NCI-H2227 treated with DMSO at 0.1 percent for 48 hours (cell line): ENCODE results near the gene KCTD16.

ENCODE experiments used
- DNase-seq: peaks from one replicate; lab custom pipeline; 2025; lab: John Stamatoyannopoulos, UW

Gene KCTD16

DNA sequence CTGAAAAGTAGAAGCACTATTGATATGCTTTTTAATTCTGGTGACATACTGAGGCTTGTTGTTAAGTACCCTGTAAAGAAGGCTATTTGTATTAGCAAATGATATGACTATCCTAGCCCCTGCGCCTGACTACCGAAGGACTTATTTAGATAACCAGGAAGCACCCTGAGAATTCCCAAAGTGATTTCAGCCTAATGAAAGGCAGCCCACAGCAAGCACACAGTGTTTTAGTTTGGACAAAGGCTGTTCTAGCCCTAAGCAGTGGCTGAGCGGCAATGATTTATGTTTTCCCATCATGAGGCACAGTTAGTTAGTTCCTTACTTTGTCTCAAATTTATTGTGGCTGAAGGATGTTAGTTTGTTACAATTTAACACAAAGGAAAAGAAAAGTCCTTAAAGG is 235.3 kb downstream of the KCTD16 start:
- no peak for DNase-seq

GRCh38 chr5:144406442-144406841 is 235.8 kb downstream of the KCTD16 start:
- no peak for DNase-seq

DNA sequence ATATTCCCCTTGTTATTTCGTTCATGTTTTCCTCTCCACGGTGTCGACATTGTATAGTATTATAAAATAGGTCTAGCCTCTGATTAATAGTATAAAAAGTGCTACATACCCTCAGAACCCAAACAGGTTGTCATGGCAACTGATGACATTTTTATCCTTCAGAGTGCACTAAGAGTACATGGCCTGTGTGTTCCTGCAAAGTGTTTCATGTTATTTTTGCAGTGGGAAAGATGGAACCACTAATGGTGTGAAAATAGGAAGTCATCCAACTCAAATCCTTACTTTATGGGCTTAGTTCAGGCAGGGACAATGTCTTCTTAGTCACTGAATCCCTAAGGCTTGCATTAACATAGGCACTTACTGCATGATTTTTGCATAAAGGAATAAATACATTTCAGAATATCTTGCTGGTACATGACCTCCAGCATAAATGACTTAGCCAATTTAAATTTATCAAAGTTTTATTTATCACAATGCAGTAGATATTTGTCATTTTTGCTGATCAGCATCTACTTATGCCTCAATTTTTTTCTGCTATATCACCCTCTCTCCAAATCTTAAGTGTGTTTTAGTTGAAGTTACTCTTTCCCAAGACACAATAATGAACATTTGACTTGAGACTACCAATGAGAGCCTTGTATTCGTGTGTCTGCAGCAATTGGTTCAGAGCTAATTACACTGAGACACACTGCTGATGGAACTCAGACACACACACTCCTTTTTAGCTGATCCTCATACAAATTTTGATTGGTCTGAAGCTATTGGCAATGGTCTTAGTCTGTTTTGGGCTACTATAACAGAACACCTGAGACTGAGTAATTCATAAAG is 243.7 kb downstream of the KCTD16 start:
- no peak for DNase-seq

DNA sequence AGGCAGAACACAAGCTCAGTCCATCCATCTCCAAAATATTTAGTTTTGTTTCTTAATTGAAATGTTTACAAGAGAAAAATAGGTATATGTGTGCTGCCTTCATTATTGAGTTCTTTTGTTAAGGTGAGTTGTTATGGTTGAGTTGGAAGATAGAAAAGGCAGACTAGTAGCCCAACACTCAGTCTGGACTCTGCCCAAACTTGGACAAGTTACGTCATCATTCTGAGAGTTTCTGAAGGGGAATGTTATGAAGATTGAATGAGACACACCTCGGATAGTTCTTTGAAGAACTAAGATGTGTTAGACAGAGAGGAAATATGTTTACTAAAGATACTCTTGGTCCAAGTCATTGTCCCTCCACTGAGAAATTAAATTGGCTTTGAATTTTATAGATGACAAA is 245.5 kb downstream of the KCTD16 start:
- DNase-seq, result no peak

DNA sequence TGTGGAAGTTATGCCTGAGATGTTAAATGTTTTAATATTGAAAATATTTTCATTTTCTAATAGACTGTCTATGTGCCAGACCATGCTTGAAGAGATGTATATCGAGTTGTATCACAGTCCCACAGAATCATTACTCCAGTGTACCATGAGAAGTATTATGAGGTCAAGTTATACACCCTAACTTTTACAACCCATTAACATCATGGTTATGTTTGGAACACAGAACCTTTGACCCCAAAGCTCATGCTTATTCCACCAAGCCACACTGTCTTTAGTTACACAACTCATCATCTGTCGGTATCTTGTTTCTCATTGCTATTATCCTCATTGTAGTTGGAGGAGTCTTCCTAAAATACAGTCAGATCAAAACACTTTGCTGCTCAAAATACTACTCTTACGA is 248.0 kb downstream of the KCTD16 start:
- no peak for DNase-seq

GRCh38 chr5:144421411-144421810 is 250.7 kb downstream of the KCTD16 start:
- DNase-seq, result no peak

GRCh38 chr5:144422018-144422727 is 251.5 kb downstream of the KCTD16 start:
- no peak for DNase-seq

DNA sequence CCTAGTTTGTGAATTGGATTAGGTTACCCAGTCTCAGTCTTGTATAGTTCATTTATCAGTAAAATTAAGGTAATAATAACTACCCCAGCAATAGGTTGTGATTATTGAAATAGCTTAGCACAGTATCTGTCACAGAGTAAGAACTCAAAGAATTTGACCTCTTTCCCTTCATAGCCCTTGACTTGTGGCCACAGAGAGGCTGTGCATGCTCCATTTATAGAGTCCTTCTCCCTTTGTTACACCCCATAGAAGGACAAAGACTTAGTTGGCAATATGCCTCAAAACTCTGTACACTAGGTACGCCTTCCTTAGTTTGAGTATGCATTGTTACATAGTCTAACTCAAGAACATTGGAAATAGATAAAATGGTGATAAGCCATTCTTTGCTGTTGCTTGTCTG is 257.2 kb downstream of the KCTD16 start:
- no peak for DNase-seq

GRCh38 chr5:144428326-144428725 is 257.7 kb downstream of the KCTD16 start:
- no peak for DNase-seq

- no peak for DNase-seq
Measured at GRCh38 chr5:144429405-144429804, 258.7 kb downstream of the KCTD16 start.

- DNase-seq, result no peak
Measured at GRCh38 chr5:144429905-144430304, 259.2 kb downstream of the KCTD16 start.

DNA sequence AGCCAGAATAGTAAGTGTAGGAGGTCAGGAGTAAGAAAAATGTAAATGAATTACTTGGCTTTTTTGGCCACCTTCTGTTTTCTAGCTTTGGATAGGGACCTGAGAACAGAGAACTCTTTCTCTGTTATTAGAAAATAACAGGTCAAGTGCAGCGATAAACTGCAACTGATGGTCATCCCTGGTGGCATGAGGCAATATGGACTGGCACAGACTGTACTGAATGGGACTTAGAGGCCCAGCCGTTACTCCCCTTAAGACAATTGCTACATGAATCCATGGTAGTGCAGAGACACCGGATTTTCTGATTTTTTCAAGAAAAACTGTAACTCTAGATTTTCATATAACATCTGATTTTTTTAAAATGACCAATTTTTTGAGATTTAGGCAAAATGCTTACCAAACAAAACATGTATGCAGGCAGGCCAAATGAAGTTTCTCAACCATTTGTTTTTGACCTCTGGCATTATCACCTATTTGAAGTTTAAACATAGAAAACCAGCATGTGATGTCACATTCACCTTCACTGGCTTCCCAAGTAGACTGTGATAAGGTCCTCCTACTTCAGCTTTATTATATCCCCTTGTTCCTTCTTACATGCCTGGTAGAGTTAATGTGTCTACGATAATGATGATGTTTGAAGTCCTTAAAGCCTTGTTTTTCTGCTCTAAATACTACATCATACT is 262.6 kb downstream of the KCTD16 start:
- DNase-seq, result no peak

GRCh38 chr5:144433893-144434292 is 263.2 kb downstream of the KCTD16 start:
- DNase-seq, result no peak

DNA sequence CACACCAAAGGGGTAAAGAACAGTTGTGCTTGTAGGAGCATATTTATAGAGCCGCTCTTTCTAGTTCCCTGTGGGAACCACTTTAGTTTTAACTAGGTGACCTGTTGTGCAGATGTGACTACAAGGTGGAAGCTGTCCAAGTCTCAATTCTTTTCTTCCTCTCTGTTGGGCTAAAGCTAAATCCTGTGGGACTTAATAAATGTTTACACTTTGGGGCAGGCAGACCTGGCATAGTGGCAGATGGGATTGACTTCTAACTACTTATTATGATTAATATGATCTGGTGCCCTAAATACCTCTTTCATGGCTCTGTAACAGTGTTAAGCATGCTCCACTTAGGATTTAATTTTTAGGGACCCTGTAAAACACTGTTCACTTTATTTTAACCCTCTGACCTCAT is 265.3 kb downstream of the KCTD16 start:
- peak; percentile 66 for DNase-seq

- DNase-seq, result no peak
Measured at GRCh38 chr5:144438237-144438636, 267.6 kb downstream of the KCTD16 start.

- DNase-seq, result no peak
Measured at GRCh38 chr5:144448457-144448856, 277.8 kb downstream of the KCTD16 start.

DNA sequence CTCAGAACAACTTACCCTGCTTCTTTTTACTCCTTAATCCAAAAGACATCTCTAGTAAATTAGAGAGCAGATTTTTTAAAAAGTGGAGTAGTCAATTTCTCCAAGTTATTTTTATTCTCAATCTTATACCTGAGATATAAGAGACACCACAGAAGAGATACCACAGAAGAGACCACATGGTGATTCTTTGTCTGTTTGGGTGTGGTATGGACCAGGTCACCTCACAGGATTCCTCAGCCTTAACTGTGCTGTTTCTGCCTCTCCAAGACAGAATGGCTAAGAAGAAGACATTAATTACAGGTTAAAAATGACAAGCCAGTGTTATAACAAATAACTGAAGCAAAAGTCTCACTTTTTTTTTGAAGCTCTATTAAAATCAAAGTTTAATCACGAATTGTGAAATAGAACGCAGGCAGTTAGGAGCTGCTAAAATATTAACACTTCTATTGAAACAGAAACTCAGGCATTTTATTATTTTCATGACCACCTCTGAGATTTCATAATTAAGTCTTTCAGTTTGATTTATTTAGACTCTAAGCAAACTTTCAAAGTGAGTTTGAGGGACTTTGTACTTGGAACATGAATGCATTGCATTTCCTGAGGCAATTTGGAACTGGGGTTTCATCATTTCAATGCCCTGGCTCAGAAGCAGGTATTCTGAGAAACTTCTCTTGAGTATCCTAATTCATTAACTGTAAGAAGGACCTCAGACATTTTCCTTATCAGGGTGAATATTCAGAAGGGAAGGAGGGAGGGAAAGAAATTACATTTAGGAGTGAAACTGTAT is 280.7 kb downstream of the KCTD16 start:
- DNase-seq, result no peak

- DNase-seq, result no peak
Measured at GRCh38 chr5:144453753-144454152, 283.1 kb downstream of the KCTD16 start.

DNA sequence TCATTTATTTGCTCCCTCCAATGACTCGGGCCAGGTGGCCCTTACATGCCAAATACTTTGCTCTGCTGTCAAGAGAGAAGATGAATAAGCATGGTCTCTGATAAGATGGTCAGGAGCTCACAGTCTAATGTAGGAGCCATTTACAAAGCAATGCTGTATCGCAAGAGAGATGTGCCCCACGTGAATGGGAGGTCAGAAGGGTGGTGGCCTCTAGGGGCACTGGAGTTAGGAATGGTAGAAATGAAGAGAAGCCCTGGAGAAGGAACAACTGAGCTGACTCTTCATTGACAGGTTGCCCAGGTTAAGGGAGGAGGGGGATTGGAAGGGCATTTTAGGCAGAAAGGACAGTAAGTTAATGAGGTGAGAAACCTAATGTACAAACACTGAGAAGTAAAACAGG is 286.5 kb downstream of the KCTD16 start:
- DNase-seq, result no peak

DNA sequence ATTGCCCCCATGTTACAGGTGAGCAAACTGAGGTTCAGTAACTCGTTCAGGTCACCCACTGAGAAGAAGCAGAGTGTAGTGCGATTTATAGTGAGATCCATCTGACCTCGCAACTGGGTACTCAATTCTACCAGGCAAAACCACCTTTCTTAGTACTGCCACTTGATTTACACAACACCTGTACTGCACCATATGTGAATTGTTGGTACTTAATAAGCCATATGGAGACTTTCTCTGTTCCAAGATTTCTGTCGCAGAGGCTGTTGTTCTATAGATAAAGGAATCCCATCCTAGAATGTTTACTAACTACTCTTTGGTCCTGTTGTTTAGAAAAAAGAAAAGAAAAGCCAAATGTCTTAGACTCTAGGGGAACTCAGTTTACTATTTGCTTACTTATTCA is 287.5 kb downstream of the KCTD16 start:
- DNase-seq, result no peak

GRCh38 chr5:144460600-144460999 is 289.9 kb downstream of the KCTD16 start:
- no peak for DNase-seq

GRCh38 chr5:144462577-144462976 is 291.9 kb downstream of the KCTD16 start:
- no peak for DNase-seq
